HG03520 (cell line): ENCODE measurements around the gene UTP14C.
"Not testable (repeated sequence)": the region's sequence is repeated elsewhere in the genome, so short reads cannot be mapped to it uniquely, and the experiment has no call there.

Experiments used
- ATAC-seq: cut with Tn5 transposase; IDR thresholded peaks from one replicate; pipeline ENCODE4 v1.9.1; 2021; ENCODE audit warnings: mild to moderate bottlenecking, moderate library complexity; ENCODE audit not compliant: unreplicated experiment

Gene UTP14C

GRCh38 chr13:52034616-52035226 lies 10.2 kb downstream of the UTP14C start:
- no peak for ATAC-seq

GRCh38 chr13:52036037-52036436 lies 11.5 kb downstream of the UTP14C start:
- ATAC-seq: no peak

GRCh38 chr13:52043675-52044074 lies 19.2 kb downstream of the UTP14C start:
- ATAC-seq: no peak

- ATAC-seq: no peak
These were observed 23.0 kb downstream of the UTP14C start for GRCh38 chr13:52047463-52047862.

GRCh38 chr13:52048516-52048915 lies 24.0 kb downstream of the UTP14C start:
- ATAC-seq: no peak

GRCh38 chr13:52051400-52051799 lies 26.9 kb downstream of the UTP14C start:
- ATAC-seq: no peak

- no peak for ATAC-seq
These were observed 29.0 kb downstream of the UTP14C start for GRCh38 chr13:52053460-52053859.

- not testable (repeated sequence) for ATAC-seq
These were observed 36.6 kb downstream of the UTP14C start for GRCh38 chr13:52061064-52061463.

- ATAC-seq: no peak
These were observed 37.1 kb downstream of the UTP14C start for GRCh38 chr13:52061587-52061986.

- no peak for ATAC-seq
These were observed 42.7 kb downstream of the UTP14C start for GRCh38 chr13:52067237-52067636.

GRCh38 chr13:52070929-52071523 lies 46.5 kb downstream of the UTP14C start:
- ATAC-seq: no peak
